WERI-Rb-1 (cell line): ENCODE data around the gene PELI3.
"Not testable (repeated sequence)": the region's sequence is repeated elsewhere in the genome, so short reads cannot be mapped to it uniquely, and the experiment has no call there.

ENCODE experiments used
- DNase-seq: peaks from one replicate; pipeline ENCODE4 v3.0.0-alpha.2; 2020
- H3K27ac ChIP-seq: fragments of 250-450 bp; sonication (Bioruptor Pico); 2 replicates; pipeline ENCODE4 v1.5.1; 2020; ENCODE audit warnings: mild to moderate bottlenecking, moderate library complexity
- H3K27me3 ChIP-seq: fragments of 250-450 bp; sonication (Bioruptor Pico); 2 replicates; pipeline ENCODE4 v1.5.1; 2021; ENCODE audit warnings: mild to moderate bottlenecking, low read depth, moderate library complexity; ENCODE audit not compliant: insufficient read depth, severe bottlenecking
- H3K36me3 ChIP-seq: fragments of 250-450 bp; sonication (Bioruptor Pico); 2 replicates; pipeline ENCODE4 v1.5.1; 2020; ENCODE audit warnings: mild to moderate bottlenecking, moderate library complexity
- H3K4me3 ChIP-seq: 2 replicates; pipeline ENCODE4 v1.5.1; 2011; ENCODE audit warnings: low read depth, mild to moderate bottlenecking, control low read depth, low read length
- H3K9me3 ChIP-seq: fragments of 250-450 bp; sonication (Bioruptor Pico); 2 replicates; pipeline ENCODE4 v1.5.1; 2021; ENCODE audit warnings: mild to moderate bottlenecking, moderate library complexity; ENCODE audit not compliant: severe bottlenecking
- TF ChIP-seq, protein P1 (sequence below): IDR thresholded peaks from 2 replicates; pipeline ENCODE4 v1.5.1; 2011; ENCODE audit warnings: low read depth, mild to moderate bottlenecking, control low read depth, inconsistent platforms, low read length

PELI3 gene

GRCh38 chr11:66432597-66432996 is 34.1 kb upstream of the PELI3 start:
- no peak for DNase-seq
- TF ChIP-seq, protein P1, sequence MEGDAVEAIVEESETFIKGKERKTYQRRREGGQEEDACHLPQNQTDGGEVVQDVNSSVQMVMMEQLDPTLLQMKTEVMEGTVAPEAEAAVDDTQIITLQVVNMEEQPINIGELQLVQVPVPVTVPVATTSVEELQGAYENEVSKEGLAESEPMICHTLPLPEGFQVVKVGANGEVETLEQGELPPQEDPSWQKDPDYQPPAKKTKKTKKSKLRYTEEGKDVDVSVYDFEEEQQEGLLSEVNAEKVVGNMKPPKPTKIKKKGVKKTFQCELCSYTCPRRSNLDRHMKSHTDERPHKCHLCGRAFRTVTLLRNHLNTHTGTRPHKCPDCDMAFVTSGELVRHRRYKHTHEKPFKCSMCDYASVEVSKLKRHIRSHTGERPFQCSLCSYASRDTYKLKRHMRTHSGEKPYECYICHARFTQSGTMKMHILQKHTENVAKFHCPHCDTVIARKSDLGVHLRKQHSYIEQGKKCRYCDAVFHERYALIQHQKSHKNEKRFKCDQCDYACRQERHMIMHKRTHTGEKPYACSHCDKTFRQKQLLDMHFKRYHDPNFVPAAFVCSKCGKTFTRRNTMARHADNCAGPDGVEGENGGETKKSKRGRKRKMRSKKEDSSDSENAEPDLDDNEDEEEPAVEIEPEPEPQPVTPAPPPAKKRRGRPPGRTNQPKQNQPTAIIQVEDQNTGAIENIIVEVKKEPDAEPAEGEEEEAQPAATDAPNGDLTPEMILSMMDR = no peak

GRCh38 chr11:66437979-66438503 is 28.7 kb upstream of the PELI3 start:
- TF ChIP-seq, protein P1 = no peak
- Histone ChIP-seq H3K4me3 (peak overlapping the region; percentile 83), H3K9me3 (no peaks in the 10 kb centered on the region), H3K36me3 (peaks cover 30% of the 10 kb centered on the region), H3K27ac (peak overlapping the region; percentile 91), H3K27me3 (no peaks in the 10 kb centered on the region)
- no peak for DNase-seq

More at GRCh38 chr11:66432597-66432996, 34.1 kb upstream of the PELI3 start:
- Histone ChIP-seq H3K27ac (no peak overlapping the region), H3K4me3 (no peak overlapping the region), H3K36me3 (peaks cover 33% of the 10 kb centered on the region), H3K27me3 (no peaks in the 10 kb centered on the region), H3K9me3 (no peaks in the 10 kb centered on the region)

- Histone ChIP-seq H3K27ac (peak within 1 kb of the TSS; percentile 91), H3K27me3 (no peaks in the 10 kb centered on the region), H3K36me3 (peaks cover 28% of the 10 kb centered on the region), H3K9me3 (peaks cover 7% of the 10 kb centered on the region), H3K4me3 (peak within 1 kb of the TSS; percentile 83)
- DNase-seq = peak; percentile 95
- TF ChIP-seq, protein P1 = peak; percentile 67
Observed at GRCh38 chr11:66438504-66439466, 27.9 kb upstream of the PELI3 start, which contains the start of gene MRPL11. Gene MRPL11 (minus strand): TSS chr11:66438848. CDS start chr11:66438754, 94 bp downstream.

GRCh38 chr11:66440101-66440939 is 26.4 kb upstream of the PELI3 start:
- not testable (repeated sequence) for H3K9me3 ChIP-seq, H3K27ac ChIP-seq, H3K27me3 ChIP-seq, DNase-seq, H3K4me3 ChIP-seq
- H3K36me3 ChIP-seq = peaks cover 21% of the 10 kb centered on the region

GRCh38 chr11:66440940-66441282 is 25.8 kb upstream of the PELI3 start:
- H3K27me3 ChIP-seq, H3K27ac ChIP-seq, H3K4me3 ChIP-seq, DNase-seq, H3K9me3 ChIP-seq: not testable (repeated sequence)
- peaks cover 15% of the 10 kb centered on the region for H3K36me3 ChIP-seq

GRCh38 chr11:66443602-66444001 is 23.1 kb upstream of the PELI3 start:
- Histone ChIP-seq H3K36me3 (no peaks in the 10 kb centered on the region), H3K27ac (no peak overlapping the region), H3K27me3 (no peaks in the 10 kb centered on the region), H3K4me3 (no peak overlapping the region), H3K9me3 (peaks cover 9% of the 10 kb centered on the region)
- DNase-seq = no peak
- TF ChIP-seq, protein P1 = no peak
